Measurements from ENCODE around the gene MRPL11. TPM values are rescaled to one million over a fixed set of nuclear protein-coding genes. Genes with fewer than 3 reads are reported as not detected.

Gene MRPL11
- total and polyA plus RNA-seq, 2 of the 13 experiments (the other 11 are each of a cell fraction or from before 2014, with no cell fraction given), result 72.9 to 176 TPM

DNA sequence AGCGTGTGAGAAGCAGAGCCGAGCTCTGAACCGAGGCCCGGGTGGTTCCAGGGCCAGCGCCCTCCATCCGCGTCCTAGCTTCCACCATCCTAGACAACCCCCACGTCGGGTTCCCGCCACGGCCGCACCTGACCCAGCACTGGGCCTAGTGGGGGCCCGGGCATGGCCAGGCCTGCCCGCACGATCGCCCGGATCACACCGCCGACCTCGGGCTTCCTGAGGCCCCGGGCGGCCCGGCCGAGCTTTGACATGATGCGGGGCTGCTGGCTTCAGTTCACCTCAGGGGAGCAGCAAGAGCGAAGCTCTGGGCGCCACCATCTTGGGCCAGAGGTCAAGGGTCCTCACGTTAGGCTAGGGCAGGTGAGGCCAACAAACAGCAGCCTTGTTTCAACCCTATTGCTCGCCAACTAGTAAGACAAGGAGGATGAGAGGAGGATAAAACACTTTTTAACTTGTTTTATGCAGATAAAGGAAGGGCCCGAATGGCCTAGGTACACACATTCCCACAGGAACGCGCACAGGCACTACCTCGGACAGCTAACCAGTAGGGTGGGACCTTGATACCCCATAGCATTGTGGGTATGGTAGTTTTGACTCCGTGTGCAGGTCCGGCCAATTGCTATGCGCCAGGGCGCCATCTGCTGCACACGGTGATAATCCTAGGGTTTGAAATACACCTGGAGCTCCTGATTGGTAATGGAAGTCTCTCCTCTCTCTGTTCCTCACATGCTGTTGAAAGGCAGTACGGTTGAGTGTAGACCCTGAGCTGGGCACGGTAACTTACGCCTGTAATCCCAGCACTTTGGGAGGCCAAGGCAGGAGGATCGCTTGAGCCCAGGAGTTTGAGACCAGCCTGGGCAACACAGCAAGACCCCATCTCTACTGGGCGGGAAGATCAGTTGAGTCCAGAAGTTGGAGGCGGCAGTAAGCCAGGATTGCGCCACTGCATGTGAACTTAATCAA is at the start of gene MRPL11 (continued):
- TF ChIP-seq NCOA2 (CRISPR knock-in tag; IDR thresholded peaks at IDR 0.05) (0 out of 2 replicates have a peak, but pooled peaks have one; percentile 12), MLLT10 (CRISPR knock-in tag; IDR thresholded peaks at IDR 0.05) (no peak), SUZ12 (IDR thresholded peaks at IDR 0.05; ENCODE audit: low read depth, low read length) (peak; percentile 71), RFX5 (IDR thresholded peaks at IDR 0.05; ENCODE audit: low read depth, low read length) (no peak), SALL1 (CRISPR knock-in tag; IDR thresholded peaks at IDR 0.05) (peak; percentile 63; the same call in 1 of the 2 replicates), MAF1 (CRISPR knock-in tag; IDR thresholded peaks at IDR 0.05; ENCODE audit: borderline replicate concordance) (no peak), ZMYM3 (CRISPR knock-in tag; IDR thresholded peaks at IDR 0.05) (peak; percentile 90), ZNF225 (CRISPR knock-in tag; IDR thresholded peaks at IDR 0.05) (no peak), KDM4B (CRISPR knock-in tag; IDR thresholded peaks at IDR 0.05) (no peak), ZNF7 (CRISPR knock-in tag; IDR thresholded peaks at IDR 0.05) (no peak), NKX3-1 (CRISPR knock-in tag; IDR thresholded peaks at IDR 0.05) (no peak), HNRNPUL1 (IDR thresholded peaks at IDR 0.05; ENCODE audit: low read depth, low read length) (no peak), NR2F1 (CRISPR knock-in tag; IDR thresholded peaks at IDR 0.05) (peak; percentile 90 to 99; a peak in 3 of 4 replicates), HDAC1 (CRISPR knock-in tag; IDR thresholded peaks at IDR 0.05) (peak; percentile 69), SPEN (CRISPR knock-in tag; IDR thresholded peaks at IDR 0.05; ENCODE audit: low read depth) (peak; percentile 72; the same call in 1 of the 2 replicates), HIVEP1 (CRISPR knock-in tag; IDR thresholded peaks at IDR 0.05) (no peak), ZNF354B (CRISPR knock-in tag; IDR thresholded peaks at IDR 0.05) (no peak), SMAD9 (CRISPR knock-in tag; IDR thresholded peaks at IDR 0.05) (0 out of 2 replicates have a peak, but pooled peaks have one; percentile 59), MED8 (CRISPR knock-in tag; IDR thresholded peaks at IDR 0.05; ENCODE audit: insufficient replicate concordance) (no peak), TSC22D2 (CRISPR knock-in tag; IDR thresholded peaks at IDR 0.05; ENCODE audit: borderline replicate concordance) (no peak), MBD4 (IDR thresholded peaks at IDR 0.05; ENCODE audit: borderline replicate concordance, low read length) (no peak), FOXK1 (CRISPR knock-in tag; IDR thresholded peaks at IDR 0.05; ENCODE audit: borderline replicate concordance, low read depth) (0 out of 2 replicates have a peak, but pooled peaks have one; percentile 54), ZNF207 (IDR thresholded peaks at IDR 0.05; ENCODE audit: borderline replicate concordance) (no peak), SIN3B (IDR thresholded peaks at IDR 0.05; ENCODE audit: low read length) (peak; percentile 79; the same call in 1 of the 2 replicates), GTF3A (CRISPR knock-in tag; conservative IDR thresholded peaks at IDR 0.05) (no peak), ZNF282 (IDR thresholded peaks at IDR 0.05; ENCODE audit: partially characterized antibody) (no peak), RFXANK (CRISPR knock-in tag; IDR thresholded peaks at IDR 0.05) (no peak)
- TF ChIP-seq, protein P1, sequence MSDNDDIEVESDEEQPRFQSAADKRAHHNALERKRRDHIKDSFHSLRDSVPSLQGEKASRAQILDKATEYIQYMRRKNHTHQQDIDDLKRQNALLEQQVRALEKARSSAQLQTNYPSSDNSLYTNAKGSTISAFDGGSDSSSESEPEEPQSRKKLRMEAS (IDR thresholded peaks at IDR 0.05), result no peak; the same call in 1 of the 2 replicates
- TF ChIP-seq, protein P2, sequence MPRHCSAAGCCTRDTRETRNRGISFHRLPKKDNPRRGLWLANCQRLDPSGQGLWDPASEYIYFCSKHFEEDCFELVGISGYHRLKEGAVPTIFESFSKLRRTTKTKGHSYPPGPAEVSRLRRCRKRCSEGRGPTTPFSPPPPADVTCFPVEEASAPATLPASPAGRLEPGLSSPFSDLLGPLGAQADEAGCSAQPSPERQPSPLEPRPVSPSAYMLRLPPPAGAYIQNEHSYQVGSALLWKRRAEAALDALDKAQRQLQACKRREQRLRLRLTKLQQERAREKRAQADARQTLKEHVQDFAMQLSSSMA (CRISPR knock-in tag; IDR thresholded peaks at IDR 0.05), result no peak
- TF ChIP-seq, protein P3, sequence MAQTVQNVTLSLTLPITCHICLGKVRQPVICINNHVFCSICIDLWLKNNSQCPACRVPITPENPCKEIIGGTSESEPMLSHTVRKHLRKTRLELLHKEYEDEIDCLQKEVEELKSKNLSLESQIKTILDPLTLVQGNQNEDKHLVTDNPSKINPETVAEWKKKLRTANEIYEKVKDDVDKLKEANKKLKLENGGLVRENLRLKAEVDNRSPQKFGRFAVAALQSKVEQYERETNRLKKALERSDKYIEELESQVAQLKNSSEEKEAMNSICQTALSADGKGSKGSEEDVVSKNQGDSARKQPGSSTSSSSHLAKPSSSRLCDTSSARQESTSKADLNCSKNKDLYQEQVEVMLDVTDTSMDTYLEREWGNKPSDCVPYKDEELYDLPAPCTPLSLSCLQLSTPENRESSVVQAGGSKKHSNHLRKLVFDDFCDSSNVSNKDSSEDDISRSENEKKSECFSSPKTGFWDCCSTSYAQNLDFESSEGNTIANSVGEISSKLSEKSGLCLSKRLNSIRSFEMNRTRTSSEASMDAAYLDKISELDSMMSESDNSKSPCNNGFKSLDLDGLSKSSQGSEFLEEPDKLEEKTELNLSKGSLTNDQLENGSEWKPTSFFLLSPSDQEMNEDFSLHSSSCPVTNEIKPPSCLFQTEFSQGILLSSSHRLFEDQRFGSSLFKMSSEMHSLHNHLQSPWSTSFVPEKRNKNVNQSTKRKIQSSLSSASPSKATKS (CRISPR knock-in tag; IDR thresholded peaks at IDR 0.05), result no peak

Measured in HepG2 (cell line).